HepG2 (cell line): ENCODE data around the gene CTSW. TPM values are rescaled to one million over a fixed set of nuclear protein-coding genes. Genes with fewer than 3 reads are reported as not detected.

ENCODE experiments used
- BRF2 ChIP-seq: sonication (generic); formaldehyde crosslinking; IDR thresholded peaks from 2 replicates; pipeline ENCODE4 v1.8.1; 2022; ENCODE audit warnings: mild to moderate bottlenecking, missing genetic modification reagents
- CHD4 ChIP-seq: fragments of 200-600 bp; sonication (generic); IDR thresholded peaks from 2 replicates; pipeline ENCODE4 v1.7.0; 2017; ENCODE audit warnings: mild to moderate bottlenecking, low read length, borderline replicate concordance
- CTCF ChIP-seq: sonication (generic); formaldehyde crosslinking; IDR thresholded peaks from 2 replicates; pipeline ENCODE4 v1.5.0; 2020; ENCODE audit warnings: mild to moderate bottlenecking, missing genetic modification reagents, moderate library complexity
- ETV5 ChIP-seq: IDR thresholded peaks from 2 replicates; pipeline ENCODE4 v1.6.1; 2018; ENCODE audit warnings: missing biosample characterization, missing genetic modification reagents, inconsistent platforms, borderline replicate concordance
- KDM5B ChIP-seq: sonication (generic); formaldehyde crosslinking; IDR thresholded peaks from 2 replicates; pipeline ENCODE4 v1.4.0; 2020; ENCODE audit warnings: missing genetic modification reagents, mild to moderate bottlenecking, borderline replicate concordance
- MAZ ChIP-seq, 2 experiments: sonication (generic) in 1 of 2; formaldehyde crosslinking in 1 of 2; IDR thresholded peaks; 2 replicates each; pipeline versions ENCODE4 v1.5.0 to v1.6.1; 2012 to 2020; ENCODE audit warnings: low read depth in 2 of 2, mild to moderate bottlenecking in 2 of 2, borderline replicate concordance in 1 of 2, improper control_type of control experiment in 1 of 2, low read length in 1 of 2, missing genetic modification reagents in 1 of 2, moderate library complexity in 1 of 2
- MYC ChIP-seq: sonication (generic); formaldehyde crosslinking; IDR thresholded peaks from 2 replicates; pipeline ENCODE4 v1.9.0; 2021; ENCODE audit warnings: missing genetic modification reagents, borderline replicate concordance
- NFE2 ChIP-seq: sonication (generic); formaldehyde crosslinking; IDR thresholded peaks from 2 replicates; pipeline ENCODE4 v1.4.0; 2020; ENCODE audit warnings: missing genetic modification reagents
- RFX5 ChIP-seq: IDR thresholded peaks from 2 replicates; pipeline ENCODE4 v1.6.1; 2011; ENCODE audit warnings: low read depth, low read length, improper control_type of control experiment
- RXRA ChIP-seq: sonication (generic); formaldehyde crosslinking; IDR thresholded peaks from 2 replicates; pipeline ENCODE4 v1.5.1; 2020; ENCODE audit warnings: missing genetic modification reagents
- SRF ChIP-seq: IDR thresholded peaks from 2 replicates; pipeline ENCODE4 v1.6.1; 2011; ENCODE audit warnings: mild to moderate bottlenecking, low read depth, low read length, moderate library complexity
- SRY ChIP-seq: sonication (generic); formaldehyde crosslinking; IDR thresholded peaks from 2 replicates; pipeline ENCODE4 v1.8.0; 2022; ENCODE audit warnings: mild to moderate bottlenecking, missing genetic modification reagents
- TBX2 ChIP-seq: sonication (generic); formaldehyde crosslinking; IDR thresholded peaks from 2 replicates; pipeline ENCODE4 v1.5.0; 2020; ENCODE audit warnings: missing genetic modification reagents, mild to moderate bottlenecking, borderline replicate concordance
- TFDP2 ChIP-seq: sonication (generic); formaldehyde crosslinking; IDR thresholded peaks from 2 replicates; pipeline ENCODE4 v1.4.0; 2020; ENCODE audit warnings: missing genetic modification reagents
- ZBTB21 ChIP-seq: sonication (generic); formaldehyde crosslinking; IDR thresholded peaks from 2 replicates; pipeline ENCODE4 v1.4.0; 2020; ENCODE audit warnings: missing genetic modification reagents
- ZFP36L2 ChIP-seq: sonication (generic); formaldehyde crosslinking; IDR thresholded peaks from 2 replicates; pipeline ENCODE4 v1.4.0; 2020; ENCODE audit warnings: missing genetic modification reagents
- ZFY ChIP-seq: sonication (generic); formaldehyde crosslinking; IDR thresholded peaks from 2 replicates; pipeline ENCODE4 v1.4.0; 2020; ENCODE audit warnings: missing genetic modification reagents
- ZKSCAN1 ChIP-seq: fragments of 150-350 bp; IDR thresholded peaks from 2 replicates; pipeline ENCODE4 v1.6.1; 2014; ENCODE audit warnings: low read length
- ZMYM2 ChIP-seq: sonication (generic); formaldehyde crosslinking; IDR thresholded peaks from 2 replicates; pipeline ENCODE4 v1.8.0; 2022; ENCODE audit warnings: mild to moderate bottlenecking, missing genetic modification reagents
- ZNF275 ChIP-seq: sonication (generic); formaldehyde crosslinking; IDR thresholded peaks from 2 replicates; pipeline ENCODE4 v1.8.0; 2022; ENCODE audit warnings: missing genetic modification reagents, mild to moderate bottlenecking, inconsistent platforms, borderline replicate concordance
- ZNF441 ChIP-seq: sonication (generic); formaldehyde crosslinking; IDR thresholded peaks from 2 replicates; pipeline ENCODE4 v1.7.0; 2021; ENCODE audit warnings: missing genetic modification reagents, borderline replicate concordance
- ZNF564 ChIP-seq: sonication (generic); formaldehyde crosslinking; IDR thresholded peaks from 2 replicates; pipeline ENCODE4 v1.8.1; 2023; ENCODE audit warnings: mild to moderate bottlenecking, missing genetic modification reagents
- ZNF777 ChIP-seq: sonication (generic); formaldehyde crosslinking; IDR thresholded peaks from 2 replicates; pipeline ENCODE4 v1.4.0; 2020; ENCODE audit warnings: missing genetic modification reagents
- ZNF891 ChIP-seq: sonication (generic); formaldehyde crosslinking; IDR thresholded peaks from 2 replicates; pipeline ENCODE4 v1.5.0; 2020; ENCODE audit warnings: mild to moderate bottlenecking, missing genetic modification reagents
- polyA plus RNA-seq, 8 experiments: library from polyadenylated mRNA; depleted of rRNA in 3 of 8; stranded (reverse) in 7 of 8; unstranded in 1 of 8; fragments of >200 nt; fragmentation: Illumina TruSeq in 4 of 8; extraction: Trizol in 4 of 8; gene quantifications; 2 replicates each; pipeline versions ENCODE4 v1.2.1 to v1.2.3, GENCODE V29; 2011 to 2016; ENCODE audit warnings: low read depth in 4 of 8, missing spikeins in 1 of 8, mixed read lengths in 1 of 8; ENCODE audit not compliant: insufficient read depth in 1 of 8
- total RNA-seq, 5 experiments: library from RNA; depleted of rRNA; stranded (reverse); fragments of >200 nt; fragmentation: Illumina TruSeq; extraction: Trizol; gene quantifications; 2 replicates each; pipeline ENCODE4 v1.2.3, GENCODE V29; 2016; ENCODE audit warnings: low read depth in 1 of 5

The CTSW gene
- total and polyA plus RNA-seq, 2 of the 13 experiments (the other 11 are each of a cell fraction or from before 2014, with no cell fraction given), result 0.09 TPM; not detected in 1

DNA sequence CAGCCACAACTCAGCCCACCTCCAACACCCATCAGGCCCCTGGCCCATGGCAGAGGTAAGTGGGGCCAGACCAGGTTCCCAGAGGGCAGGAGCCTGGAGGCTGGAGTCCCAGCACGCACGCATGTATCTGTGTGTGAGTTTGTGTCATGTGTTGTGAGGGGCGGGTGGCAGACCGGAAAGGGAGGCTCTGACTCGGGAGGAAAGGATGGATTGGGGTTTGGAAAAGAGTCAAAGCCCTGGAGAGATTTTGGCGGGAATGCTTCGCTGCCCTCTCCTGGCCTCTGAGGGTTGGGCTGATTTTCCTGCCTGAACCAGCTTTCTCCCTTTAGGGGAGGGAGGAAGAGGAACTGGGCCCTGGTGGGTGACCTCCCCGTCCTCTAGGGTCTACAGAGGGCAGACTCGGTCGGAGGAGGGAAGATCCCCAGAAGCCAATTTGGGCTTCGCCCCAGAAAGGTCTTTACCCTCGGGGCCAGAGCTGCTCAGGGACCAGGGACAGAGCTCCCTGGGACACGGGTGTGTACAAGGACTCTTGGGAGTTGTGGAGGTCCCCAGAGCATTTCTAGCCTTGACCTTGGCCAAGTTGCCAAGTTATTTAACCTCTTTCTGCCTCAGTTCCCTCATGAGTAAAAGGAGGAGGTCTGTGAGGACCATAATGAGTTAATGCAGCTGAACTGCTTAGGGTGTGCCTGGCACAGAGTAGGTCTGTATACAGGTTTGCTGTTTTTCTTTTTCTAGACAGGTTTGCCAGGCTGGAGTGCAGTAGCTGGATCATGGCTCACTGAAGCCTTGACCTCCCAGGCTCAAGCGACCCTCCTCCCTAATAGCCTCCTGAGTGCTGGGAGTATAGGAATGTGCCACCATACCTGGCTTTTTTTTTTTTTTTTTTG is 32.3 kb downstream of the CTSW start (continued):
- TF ChIP-seq ZNF777 (CRISPR knock-in tag), result no peak
- TF ChIP-seq SRF, result no peak
- TF ChIP-seq ZNF891 (CRISPR knock-in tag), result 0 out of 2 replicates have a peak, but pooled peaks have one; percentile 34
- TF ChIP-seq ZFP36L2 (CRISPR knock-in tag), result no peak
- 0 out of 2 replicates have a peak, but pooled peaks have one; percentile 14 for TF ChIP-seq ZKSCAN1
- no peak for TF ChIP-seq ZMYM2 (CRISPR knock-in tag)
- 0 out of 2 replicates have a peak, but pooled peaks have one; percentile 17 for TF ChIP-seq SRY (CRISPR knock-in tag)
- TF ChIP-seq RFX5, result peak; percentile 85
- TF ChIP-seq ZBTB21 (CRISPR knock-in tag), result no peak
- TF ChIP-seq CHD4, result no peak
- no peak for TF ChIP-seq BRF2 (CRISPR knock-in tag)
- TF ChIP-seq MAZ (IDR thresholded peaks at IDR 0.05; ENCODE audit: borderline replicate concordance, low read depth, low read length), result no peak
- 0 out of 2 replicates have a peak, but pooled peaks have one; percentile 25 for TF ChIP-seq MAZ (CRISPR knock-in tag; IDR thresholded peaks at IDR 0.05; ENCODE audit: low read depth)
- TF ChIP-seq ZNF275 (CRISPR knock-in tag), result peak; percentile 22; the same call in 1 of the 2 replicates
- peak; percentile 42; the same call in 1 of the 2 replicates for TF ChIP-seq ZFY
- 0 out of 2 replicates have a peak, but pooled peaks have one; percentile 26 for TF ChIP-seq ZNF441
- TF ChIP-seq NFE2 (CRISPR knock-in tag), result no peak
- 0 out of 2 replicates have a peak, but pooled peaks have one; percentile 30 for TF ChIP-seq MYC (CRISPR knock-in tag)
- TF ChIP-seq TFDP2 (CRISPR knock-in tag), result peak; percentile 89
- TF ChIP-seq CTCF (CRISPR knock-in tag), result peak; percentile 53
- peak; percentile 26; the same call in 1 of the 2 replicates for TF ChIP-seq KDM5B (CRISPR knock-in tag)
- TF ChIP-seq RXRA (CRISPR knock-in tag), result 0 out of 2 replicates have a peak, but pooled peaks have one; percentile 12
- peak; percentile 49; the same call in 1 of the 2 replicates for TF ChIP-seq ETV5 (CRISPR knock-in tag)
- TF ChIP-seq ZNF564 (CRISPR knock-in tag), result 0 out of 2 replicates have a peak, but pooled peaks have one; percentile 11
- no peak for TF ChIP-seq TBX2
